IMR-90 (cell line): ENCODE data around the gene TAF10. TPM values are rescaled to one million over a fixed set of nuclear protein-coding genes. Genes with fewer than 3 reads are reported as not detected.

Source experiments
- ATAC-seq: fragments of 200-7000 bp; cut with Tn5 transposase; 2 replicates; pipeline ENCODE4 v1.9.1; 2020; ENCODE audit warnings: low read depth, mild to moderate bottlenecking, moderate library complexity
- BruUV-seq: library from RNA; stranded (reverse); fragments of 400-500 nt; replicated peaks from 2 replicates; lab custom pipeline; 2021; lab: Mats Ljungman, UMichigan
- CTCF ChIA-PET: fragments of 300-600 bp; formaldehyde crosslinking; extraction: SDS; loops from one replicate; lab custom pipeline; 2021; ENCODE audit warnings: antibody characterized with exemption; lab: Yijun Ruan, JAX
- POLR2A ChIA-PET: fragments of 300-600 bp; sonication (Branson Sonifier 250); formaldehyde crosslinking; loops from one replicate; lab custom pipeline; 2022; ENCODE audit warnings: antibody characterized with exemption; ENCODE audit not compliant: unreplicated experiment; lab: Charles Lee
- DNase-seq: peaks from one replicate; pipeline ENCODE4 v3.0.0; 2013
- H2AFZ ChIP-seq: replicated peaks from 2 replicates; pipeline ENCODE3; 2013; ENCODE audit warnings: low read length, mild to moderate bottlenecking; ENCODE audit not compliant: poor library complexity
- H2AK5ac ChIP-seq: 2 replicates; pipeline ENCODE4 v1.6.1; 2013; ENCODE audit warnings: low read depth, low read length, inconsistent platforms
- H2AK9ac ChIP-seq: replicated peaks from 2 replicates; pipeline ENCODE3; 2013; ENCODE audit warnings: mild to moderate bottlenecking, low read depth, low read length, moderate library complexity; ENCODE audit not compliant: poor library complexity
- H2BK120ac ChIP-seq: 2 replicates; pipeline ENCODE4 v1.6.1; 2013; ENCODE audit warnings: low read depth, low read length, inconsistent platforms
- H2BK15ac ChIP-seq: 3 replicates; pipeline ENCODE4 v1.6.1; 2013; ENCODE audit warnings: low read depth, low read length, inconsistent platforms
- H2BK20ac ChIP-seq: 2 replicates; pipeline ENCODE4 v1.6.1; 2013; ENCODE audit warnings: low read depth, mild to moderate bottlenecking, inconsistent platforms, low read length, moderate library complexity
- H2BK5ac ChIP-seq: 2 replicates; pipeline ENCODE4 v1.6.1; 2013; ENCODE audit warnings: mild to moderate bottlenecking, low read depth, low read length, inconsistent platforms; ENCODE audit not compliant: poor library complexity, severe bottlenecking
- H3K14ac ChIP-seq: replicated peaks from 2 replicates; pipeline ENCODE4 v1.6.1; 2013; ENCODE audit warnings: low read depth, low read length, inconsistent platforms
- H3K18ac ChIP-seq: 2 replicates; pipeline ENCODE4 v1.6.1; 2013; ENCODE audit warnings: low read depth, low read length, control low read depth
- H3K23ac ChIP-seq: 2 replicates; pipeline ENCODE4 v1.6.1; 2013; ENCODE audit warnings: low read depth, low read length, inconsistent platforms
- H3K27ac ChIP-seq: 2 replicates; pipeline ENCODE4 v1.5.1; 2013; ENCODE audit warnings: mild to moderate bottlenecking, control low read depth, low read length; ENCODE audit not compliant: insufficient read depth
- H3K27me3 ChIP-seq: 2 replicates; pipeline ENCODE4 v1.6.1; 2013; ENCODE audit warnings: low read length; ENCODE audit not compliant: control insufficient read depth, insufficient read depth
- H3K36me3 ChIP-seq: 2 replicates; pipeline ENCODE4 v1.6.1; 2013; ENCODE audit warnings: low read length, mixed read lengths; ENCODE audit not compliant: control insufficient read depth, insufficient read depth
- H3K4ac ChIP-seq: 2 replicates; pipeline ENCODE4 v1.6.1; 2013; ENCODE audit warnings: low read depth, low read length, inconsistent platforms
- H3K4me1 ChIP-seq: 2 replicates; pipeline ENCODE4 v1.6.1; 2013; ENCODE audit warnings: low read length, mixed read lengths; ENCODE audit not compliant: control insufficient read depth, insufficient read depth
- H3K4me2 ChIP-seq: 2 replicates; pipeline ENCODE4 v1.6.1; 2013; ENCODE audit warnings: low read depth, mild to moderate bottlenecking, control low read depth, low read length, moderate library complexity
- H3K4me3 ChIP-seq: 2 replicates; pipeline ENCODE4 v1.5.1; 2013; ENCODE audit warnings: low read depth, mild to moderate bottlenecking, control low read depth, low read length, moderate library complexity; ENCODE audit not compliant: insufficient read depth
- H3K56ac ChIP-seq: 2 replicates; pipeline ENCODE4 v1.6.1; 2013; ENCODE audit warnings: low read length, inconsistent platforms; ENCODE audit not compliant: insufficient read depth; ENCODE audit errors: extremely low read depth
- H3K79me1 ChIP-seq, 2 experiments: 2 replicates each; pipeline ENCODE4 v1.6.1; 2013; ENCODE audit warnings: low read length in 2 of 2, inconsistent platforms in 1 of 2, low read depth in 1 of 2
- H3K9ac ChIP-seq: 2 replicates; pipeline ENCODE4 v1.6.1; 2013; ENCODE audit warnings: low read depth, low read length, control low read depth
- H3K9me1 ChIP-seq: 2 replicates; pipeline ENCODE4 v1.6.1; 2013; ENCODE audit warnings: low read length, inconsistent platforms; ENCODE audit not compliant: insufficient read depth
- H3K9me3 ChIP-seq: 2 replicates; pipeline ENCODE4 v1.6.1; 2013; ENCODE audit warnings: low read length; ENCODE audit not compliant: control insufficient read depth, insufficient read depth
- H4K20me1 ChIP-seq: 2 replicates; pipeline ENCODE4 v1.6.1; 2013; ENCODE audit warnings: low read length, inconsistent platforms; ENCODE audit not compliant: insufficient read depth
- H4K5ac ChIP-seq: 2 replicates; pipeline ENCODE4 v1.6.1; 2013; ENCODE audit warnings: mild to moderate bottlenecking, low read depth, low read length, control low read depth
- H4K8ac ChIP-seq, 2 experiments: 2 replicates each; pipeline ENCODE4 v1.6.1; 2013; ENCODE audit warnings: low read depth in 2 of 2, low read length in 2 of 2, control low read depth in 1 of 2, inconsistent platforms in 1 of 2
- H4K91ac ChIP-seq: 2 replicates; pipeline ENCODE4 v1.6.1; 2013; ENCODE audit warnings: low read depth, low read length, inconsistent platforms; ENCODE audit not compliant: insufficient read depth
- BHLHE40 ChIP-seq: fragments of 150-350 bp; IDR thresholded peaks from 2 replicates; pipeline ENCODE4 v1.6.1; 2016; ENCODE audit warnings: mild to moderate bottlenecking, low read depth, low read length
- CEBPB ChIP-seq: IDR thresholded peaks from 2 replicates; pipeline ENCODE4 v1.6.1; 2012; ENCODE audit warnings: low read depth, low read length, improper control_type of control experiment
- CHD1 ChIP-seq: IDR thresholded peaks from 2 replicates; pipeline ENCODE4 v1.6.1; 2012; ENCODE audit warnings: low read depth, low read length, improper control_type of control experiment
- CTCF ChIP-seq: conservative IDR thresholded peaks from 2 replicates; pipeline ENCODE4 v1.5.1; 2012; ENCODE audit warnings: mild to moderate bottlenecking, low read depth, low read length, improper control_type of control experiment
- FOS ChIP-seq: fragments of 150-350 bp; IDR thresholded peaks from 2 replicates; pipeline ENCODE4 v1.6.1; 2016; ENCODE audit warnings: low read depth, low read length
- MAZ ChIP-seq: IDR thresholded peaks from 2 replicates; pipeline ENCODE4 v1.6.1; 2012; ENCODE audit warnings: low read depth, mild to moderate bottlenecking, low read length, improper control_type of control experiment, moderate library complexity, borderline replicate concordance
- MXI1 ChIP-seq: IDR thresholded peaks from 2 replicates; pipeline ENCODE4 v1.6.1; 2012; ENCODE audit warnings: low read depth, mild to moderate bottlenecking, low read length, moderate library complexity, borderline replicate concordance
- NFE2L2 ChIP-seq: fragments of 150-350 bp; IDR thresholded peaks from 2 replicates; pipeline ENCODE4 v1.6.1; 2016; ENCODE audit warnings: low read depth, mild to moderate bottlenecking, low read length
- RAD21 ChIP-seq: IDR thresholded peaks from 2 replicates; pipeline ENCODE4 v1.6.1; 2012; ENCODE audit warnings: low read length, improper control_type of control experiment
- RFX5 ChIP-seq: IDR thresholded peaks from 2 replicates; pipeline ENCODE4 v1.8.0; 2012; ENCODE audit warnings: low read depth, mild to moderate bottlenecking, low read length, moderate library complexity
- whole genome bisulfite sequencing, 2 experiments: methylation state at CpG; one replicate each; pipeline versions ENCODE4 v1.1.5 to v1.1.7; 2013; ENCODE audit warnings: missing lambda C conversion rate in 2 of 2; ENCODE audit not compliant: insufficient read length in 1 of 2; ENCODE audit errors: extremely low coverage in 2 of 2; 5-methylcytosine and 5-hydroxymethylcytosine counted together
- dilution Hi-C: fragments of 300-500 bp; cut with HindIII; formaldehyde crosslinking; loops from one replicate; pipeline ENCODE4 v1.14.3; 2018; ENCODE audit warnings: low sequenced_read_pairs; ENCODE audit not compliant: unreplicated experiment
- in situ Hi-C: fragments of 300-500 bp; cut with MboI; formaldehyde crosslinking; loops from 3 replicates; pipeline ENCODE4 v1.14.3; 2019; ENCODE audit warnings: low sequenced_read_pairs, inconsistent platforms, mixed read lengths
- intact Hi-C: fragments of 100-400 bp; cut with micrococcal nuclease; formaldehyde crosslinking; loops from 2 replicates; pipeline ENCODE4 v1.10.0; 2022
- polyA plus RNA-seq, 3 experiments: library from polyadenylated mRNA; depleted of rRNA; stranded (reverse); fragments of >200 nt; gene quantifications; 2 replicates each; pipeline ENCODE4 v1.2.3, GENCODE V29; 2012; ENCODE audit warnings: low replicate concordance in 1 of 3
- total RNA-seq: library from RNA; depleted of rRNA; stranded (reverse); fragments of >200 nt; gene quantifications from 2 replicates; pipeline ENCODE4 v1.2.3, GENCODE V29; 2012

TAF10 gene
- total and polyA plus RNA-seq, 2 of the 4 experiments (the other 2 are of a cell fraction), result 18.6 to 132 TPM

GRCh38 chr11:6654281-6655019, 42.4 kb upstream of the TAF10 start:
- Histone ChIP-seq H2AK9ac (peak overlapping the region; percentile 84), H2AK5ac (peak overlapping the region; percentile 85; the same call in 1 of the 2 replicates), H3K18ac (no peak overlapping the region; the same call in 1 of the 2 replicates), H3K4me2 (peak overlapping the region; percentile 97; the same call in 1 of the 2 replicates), H3K4me3 (peak overlapping the region; percentile 58), H3K56ac (no peak overlapping the region), H3K9me3 (no peaks in the 10 kb centered on the region), H3K4ac (peak overlapping the region; percentile 85), H4K20me1 (0 out of 2 replicates have a peak, but pooled peaks cover 3% of the 10 kb centered on the region), H3K14ac (no peak overlapping the region; the same call in 1 of the 2 replicates), H3K36me3 (no peaks in the 10 kb centered on the region), H2AFZ (peak overlapping the region; percentile 86), H3K27me3 (peaks cover 17% of the 10 kb centered on the region), H3K23ac (peak overlapping the region; percentile 77; the same call in 1 of the 2 replicates), H2BK120ac (peak overlapping the region; percentile 76; the same call in 1 of the 2 replicates), H2BK20ac (no peak overlapping the region), H4K5ac (no peak overlapping the region; the same call in 1 of the 2 replicates), H3K79me1 (peaks cover 3 to 17% of the 10 kb centered on the region in 2 experiments; a peak in 2 of 4 replicates), H4K8ac (peak overlapping the region; percentile 1 to 78; a peak in 1 of 4 replicates), H3K9me1 (peaks cover 19% of the 10 kb centered on the region), H4K91ac (no peak overlapping the region; the same call in 1 of the 2 replicates), H3K9ac (peak overlapping the region; percentile 76; the same call in 1 of the 2 replicates), H2BK5ac (no peak overlapping the region), H2BK15ac (0 out of 3 replicates have a peak overlapping the region, but pooled peaks have one; percentile 30), H3K4me1 (peaks cover 5% of the 10 kb centered on the region), H3K27ac (no peak overlapping the region)
- intact Hi-C loops (no loop called here), dilution Hi-C loops (no loop called here), in situ Hi-C loops (no loop called here)
- WGBS, 2 experiments, result 31% methylated on average over 6 of the region's 9 CpGs; no CpG with 5 or more reads in 1 of the 2 experiments
- no peak for DNase-seq
- POLR2A ChIA-PET, result no interaction called here
- CTCF ChIA-PET, result no interaction called here
- ATAC-seq, result no peak
- TF ChIP-seq NFE2L2, result no peak
- TF ChIP-seq CEBPB, result no peak
- no peak for TF ChIP-seq RAD21
- TF ChIP-seq MXI1, result no peak
- TF ChIP-seq BHLHE40, result no peak
- no peak for TF ChIP-seq CTCF
- no peak for TF ChIP-seq MAZ
- no peak for TF ChIP-seq FOS
- no peak for TF ChIP-seq CHD1
- no peak for TF ChIP-seq RFX5
- BruUV-seq, result no TSS peak
